Transverse colon (tissue), 4 donors: Measurements from ENCODE around the gene PPP1R37. TPM values are rescaled to one million over a fixed set of nuclear protein-coding genes. Genes with fewer than 3 reads are reported as not detected.

Experiments
- DNase-seq: peaks from one replicate; pipeline ENCODE4 v3.0.0-alpha.2; 2019
- H3K27ac ChIP-seq, 4 donors: fragments of 200-600 bp; sonication (generic); 2 replicates each; pipeline ENCODE4 v1.5.1; 2016 to 2018; ENCODE audit warnings: inconsistent platforms in 4 of 4
- H3K27me3 ChIP-seq: fragments of 200-600 bp; sonication (generic); 2 replicates; pipeline ENCODE4 v1.5.1; 2017; ENCODE audit warnings: inconsistent platforms
- H3K36me3 ChIP-seq, 4 donors: fragments of 200-600 bp; sonication (generic); 2 replicates each; pipeline ENCODE4 v1.5.1; 2017 to 2019; ENCODE audit warnings: inconsistent platforms in 4 of 4
- H3K4me1 ChIP-seq, 4 donors: fragments of 200-600 bp; sonication (generic); 2 replicates each; pipeline ENCODE4 v1.5.1; 2017 to 2020; ENCODE audit warnings: inconsistent platforms in 4 of 4
- H3K4me3 ChIP-seq, 4 donors: fragments of 200-600 bp; sonication (generic); 1 replicate in 1 of 4; 2 replicates in 3 of 4; pipeline versions ENCODE4 v1.5.1 to v1.6.1; 2017 to 2019; ENCODE audit warnings: inconsistent platforms in 4 of 4
- H3K9me3 ChIP-seq, 2 donors: fragments of 200-600 bp; sonication (generic); 2 replicates each; pipeline ENCODE4 v1.5.1; 2017 to 2019; ENCODE audit warnings: inconsistent platforms in 2 of 2
- EP300 ChIP-seq: sonication (generic); formaldehyde crosslinking; IDR thresholded peaks from one replicate; pipeline ENCODE4 v1.6.1; 2017; ENCODE audit warnings: antibody characterized with exemption, low read depth
- POLR2A ChIP-seq: fragments of 450-650 bp; IDR thresholded peaks from one replicate; pipeline ENCODE4 v1.6.1; 2016; ENCODE audit warnings: antibody characterized with exemption, mild to moderate bottlenecking, moderate library complexity
- POLR2AphosphoS5 ChIP-seq, 3 donors: sonication (generic); formaldehyde crosslinking; IDR thresholded peaks; one replicate each; pipeline ENCODE4 v1.6.1; 2016; ENCODE audit warnings: antibody characterized with exemption in 3 of 3
- WGBS, 2 donors: methylation state at CpG; one replicate each; pipeline ENCODE4 v1.1.5; 2018; ENCODE audit warnings: low coverage in 1 of 2; 5-methylcytosine and 5-hydroxymethylcytosine counted together
- in situ Hi-C, 4 donors: fragments of 200-750 bp; cut with MboI; loops; one replicate each; pipeline versions ENCODE4 v1.15.0 to v1.15.1; 2017; ENCODE audit warnings: low sequenced_read_pairs in 3 of 4, low pct_ligation_motif_present in 1 of 4, low pct_unique_long_range_greater_than_20kb in 1 of 4
- intact Hi-C: fragments of 100-400 bp; cut with DNase I; formaldehyde crosslinking; loops from one replicate; pipeline ENCODE4 v1.15.1; 2023; ENCODE audit warnings: low total_unique reads
- total RNA-seq, 4 donors: library from RNA; depleted of rRNA; stranded (reverse); fragments of >200 nt; gene quantifications; one replicate each; pipeline ENCODE4 v1.1.0, GENCODE V29; 2016
- TF ChIP-seq, protein P1 (sequence below), 5 experiments: fragments of 200-600 bp in 3 of 5; fragments of 450-650 bp in 2 of 5; sonication (generic) in 3 of 5; IDR thresholded peaks; 1 replicate in 2 of 5; 2 replicates in 3 of 5; pipeline ENCODE4 v1.5.1; 2016 to 2017; ENCODE audit warnings: antibody characterized with exemption in 5 of 5, inconsistent platforms in 3 of 5, mild to moderate bottlenecking in 2 of 5, moderate library complexity in 1 of 5

The PPP1R37 gene
- total RNA-seq, 4 donors from 2014 or later, result 31.1 to 92.5 (median 45.2) TPM

DNA sequence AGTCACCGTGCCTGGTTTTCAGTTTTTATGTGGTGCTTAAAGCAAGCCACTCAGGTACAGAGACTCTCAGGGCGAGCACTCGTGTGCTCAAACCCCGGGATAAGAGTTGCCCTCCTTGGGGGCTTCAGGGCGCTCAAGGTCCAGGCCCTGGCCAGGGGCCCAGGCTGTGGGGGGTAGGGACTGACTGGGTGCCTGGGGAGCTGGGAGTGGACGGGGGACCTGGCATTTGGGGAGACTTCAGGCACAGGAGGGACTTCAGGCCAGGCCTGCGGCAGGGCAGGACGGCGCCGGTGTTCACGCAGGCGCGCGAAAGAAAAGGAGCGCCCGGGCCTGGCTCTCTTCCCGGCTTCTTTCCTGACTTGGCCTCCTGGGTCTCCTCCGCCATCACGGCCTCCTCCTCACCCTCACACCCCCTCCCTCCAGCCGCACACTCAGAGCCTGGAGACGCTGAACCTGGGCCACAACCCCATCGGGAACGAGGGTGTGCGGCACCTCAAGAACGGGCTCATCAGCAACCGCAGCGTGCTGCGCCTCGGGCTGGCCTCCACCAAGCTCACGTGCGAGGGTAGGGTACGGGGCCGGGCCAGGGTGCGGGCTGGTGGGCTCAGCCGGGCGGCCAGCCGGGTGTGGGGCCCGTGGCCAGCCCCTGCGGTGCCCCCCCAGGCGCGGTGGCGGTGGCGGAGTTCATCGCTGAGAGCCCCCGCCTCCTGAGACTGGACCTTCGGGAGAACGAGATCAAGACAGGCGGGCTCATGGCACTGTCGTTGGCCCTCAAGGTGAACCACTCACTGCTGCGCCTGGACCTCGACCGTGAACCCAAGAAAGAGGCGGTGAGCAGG lies 51.7 kb downstream of the PPP1R37 start:
- no peak for DNase-seq
- H3K4me3 ChIP-seq, result no peak overlapping the region
- no peak for TF ChIP-seq POLR2AphosphoS5 (IDR thresholded peaks at IDR 0.05)
- TF ChIP-seq, protein P1, sequence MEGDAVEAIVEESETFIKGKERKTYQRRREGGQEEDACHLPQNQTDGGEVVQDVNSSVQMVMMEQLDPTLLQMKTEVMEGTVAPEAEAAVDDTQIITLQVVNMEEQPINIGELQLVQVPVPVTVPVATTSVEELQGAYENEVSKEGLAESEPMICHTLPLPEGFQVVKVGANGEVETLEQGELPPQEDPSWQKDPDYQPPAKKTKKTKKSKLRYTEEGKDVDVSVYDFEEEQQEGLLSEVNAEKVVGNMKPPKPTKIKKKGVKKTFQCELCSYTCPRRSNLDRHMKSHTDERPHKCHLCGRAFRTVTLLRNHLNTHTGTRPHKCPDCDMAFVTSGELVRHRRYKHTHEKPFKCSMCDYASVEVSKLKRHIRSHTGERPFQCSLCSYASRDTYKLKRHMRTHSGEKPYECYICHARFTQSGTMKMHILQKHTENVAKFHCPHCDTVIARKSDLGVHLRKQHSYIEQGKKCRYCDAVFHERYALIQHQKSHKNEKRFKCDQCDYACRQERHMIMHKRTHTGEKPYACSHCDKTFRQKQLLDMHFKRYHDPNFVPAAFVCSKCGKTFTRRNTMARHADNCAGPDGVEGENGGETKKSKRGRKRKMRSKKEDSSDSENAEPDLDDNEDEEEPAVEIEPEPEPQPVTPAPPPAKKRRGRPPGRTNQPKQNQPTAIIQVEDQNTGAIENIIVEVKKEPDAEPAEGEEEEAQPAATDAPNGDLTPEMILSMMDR (IDR thresholded peaks at IDR 0.05), result no peak
- no peak for TF ChIP-seq EP300
- no peak for TF ChIP-seq POLR2A
- H3K36me3 ChIP-seq, result peaks cover 0 to 20% (median 6%) of the 10 kb centered on the region in 4 donors
- H3K27ac ChIP-seq, result no peak overlapping the region
- WGBS, 2 donors, result 97% methylated on average over 52 of the region's 53 CpGs; no CpG with 5 or more reads in 1 of the 2 donors
- no peaks in the 10 kb centered on the region for H3K4me1 ChIP-seq
- no peaks in the 10 kb centered on the region for H3K9me3 ChIP-seq
- no peaks in the 10 kb centered on the region for H3K27me3 ChIP-seq
- in situ Hi-C loops (no loop called here), intact Hi-C loops (no loop called here)

DNA sequence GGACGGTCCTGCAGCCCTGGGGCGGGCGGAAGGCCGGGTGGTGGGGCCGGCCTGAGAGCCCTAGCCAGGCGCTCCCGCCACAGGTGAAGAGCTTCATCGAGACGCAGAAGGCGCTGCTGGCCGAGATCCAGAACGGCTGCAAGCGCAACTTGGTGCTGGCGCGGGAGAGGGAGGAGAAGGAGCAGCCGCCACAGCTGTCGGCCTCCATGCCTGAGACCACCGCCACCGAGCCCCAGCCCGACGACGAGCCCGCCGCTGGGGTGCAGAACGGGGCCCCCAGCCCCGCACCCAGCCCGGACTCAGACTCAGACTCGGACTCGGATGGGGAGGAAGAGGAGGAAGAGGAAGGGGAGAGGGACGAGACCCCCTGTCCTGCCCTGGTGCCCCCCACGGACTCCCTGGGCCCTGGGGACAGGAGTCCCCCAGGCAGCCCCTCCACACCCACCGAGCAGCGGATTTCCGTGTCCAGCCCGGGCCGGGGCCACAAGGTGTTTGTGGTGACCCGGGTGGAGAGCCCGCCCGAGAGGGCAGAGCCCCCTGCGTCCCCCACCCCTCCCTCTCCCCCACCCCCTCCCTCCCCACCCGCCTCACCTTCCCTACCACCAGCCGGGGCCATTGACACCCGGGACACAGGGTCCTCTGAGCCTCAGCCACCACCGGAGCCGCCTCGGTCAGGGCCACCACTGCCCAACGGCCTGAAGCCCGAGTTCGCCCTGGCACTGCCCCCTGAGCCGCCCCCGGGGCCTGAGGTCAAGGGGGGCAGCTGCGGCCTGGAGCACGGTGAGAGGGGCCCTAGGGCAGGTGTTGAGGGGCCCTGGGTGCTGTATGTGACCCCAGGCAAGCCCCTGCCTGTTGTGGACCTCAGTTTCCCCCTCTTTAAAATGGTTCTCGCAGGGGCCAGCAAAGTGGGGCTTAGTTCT lies 52.6 kb downstream of the PPP1R37 start:
- in situ Hi-C loops (no loop called here), intact Hi-C loops (no loop called here)
- no peak for DNase-seq
- H3K27ac ChIP-seq, result no peak overlapping the region
- 94% methylated on average over 45 of the region's 54 CpGs; no CpG with 5 or more reads in 1 of the 2 donors for WGBS, 2 donors
- no peak overlapping the region for H3K4me3 ChIP-seq
- TF ChIP-seq POLR2AphosphoS5 (IDR thresholded peaks at IDR 0.05), result no peak
- no peak for TF ChIP-seq EP300
- TF ChIP-seq, protein P1 (IDR thresholded peaks at IDR 0.05), result no peak
- TF ChIP-seq POLR2A, result no peak
- peaks cover 2% of the 10 kb centered on the region for H3K27me3 ChIP-seq
- H3K9me3 ChIP-seq, result no peaks in the 10 kb centered on the region
- no peaks in the 10 kb centered on the region for H3K4me1 ChIP-seq
- H3K36me3 ChIP-seq, result peaks cover 0 to 20% (median 6%) of the 10 kb centered on the region in 4 donors

DNA sequence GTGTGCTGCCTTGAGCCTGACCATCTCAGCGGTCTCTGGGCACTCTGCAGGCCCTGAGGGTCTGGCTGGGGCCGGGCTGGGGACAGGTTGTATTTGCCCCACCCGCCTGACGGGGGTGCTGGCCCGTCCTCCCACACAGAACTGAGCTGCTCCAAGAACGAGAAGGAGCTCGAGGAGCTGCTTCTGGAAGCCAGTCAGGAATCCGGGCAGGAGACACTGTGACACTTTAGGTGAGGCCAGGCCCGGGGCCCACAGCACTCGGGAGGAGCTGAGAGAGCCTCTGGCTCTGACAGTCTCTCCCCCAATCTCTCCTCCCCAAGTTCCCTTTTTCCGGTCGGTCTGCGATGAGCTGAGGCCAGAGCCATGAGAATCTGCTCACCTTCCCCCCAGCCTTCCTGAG lies 53.3 kb downstream of the PPP1R37 start:
- Histone ChIP-seq H3K27ac (no peak overlapping the region), H3K36me3 (peaks cover 0 to 20% (median 6%) of the 10 kb centered on the region in 4 donors), H3K9me3 (no peaks in the 10 kb centered on the region), H3K4me3 (no peak overlapping the region), H3K27me3 (peaks cover 9% of the 10 kb centered on the region), H3K4me1 (no peaks in the 10 kb centered on the region)
- intact Hi-C loops (no loop called here), in situ Hi-C loops (no loop called here)
- WGBS, 2 donors, result 83 to 93% methylated on average over 3 to 8 of the region's 13 CpGs
- no peak for DNase-seq
- TF ChIP-seq EP300, result no peak
- TF ChIP-seq, protein P1 (IDR thresholded peaks at IDR 0.05), result no peak
- TF ChIP-seq POLR2A, result no peak
- no peak for TF ChIP-seq POLR2AphosphoS5 (IDR thresholded peaks at IDR 0.05)

DNA sequence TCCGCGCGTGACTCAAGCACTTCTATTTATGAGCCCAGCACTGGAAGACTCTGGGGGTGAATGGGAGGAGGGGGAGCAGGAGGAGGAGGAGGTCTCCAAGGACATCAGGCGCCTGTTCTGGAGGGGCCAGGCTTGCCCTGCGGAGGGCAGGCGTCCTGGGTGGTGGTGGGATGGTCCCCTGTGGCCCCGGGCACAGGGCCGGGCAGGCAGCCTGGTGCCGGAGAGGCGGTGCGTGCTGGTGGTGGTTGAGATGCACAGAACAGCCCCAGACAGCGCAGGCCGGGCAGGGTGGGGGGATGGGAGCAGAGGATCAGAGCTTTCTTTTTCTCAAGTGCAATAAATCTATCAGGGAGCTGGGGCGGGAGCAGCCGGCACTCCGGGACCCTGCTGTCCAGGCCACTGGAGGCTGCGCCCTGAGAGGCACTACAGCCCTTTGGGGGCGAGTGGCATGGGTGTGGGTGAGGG lies 53.8 kb downstream of the PPP1R37 start:
- Histone ChIP-seq H3K36me3 (peaks cover 0 to 18% (median 6%) of the 10 kb centered on the region in 4 donors), H3K4me1 (peaks cover 0 to 4% (median 2%) of the 10 kb centered on the region in 4 donors), H3K9me3 (no peaks in the 10 kb centered on the region), H3K27me3 (peaks cover 15% of the 10 kb centered on the region), H3K4me3 (no peak overlapping the region), H3K27ac (no peak overlapping the region)
- intact Hi-C loops, result no loop called here
- no peak for TF ChIP-seq POLR2AphosphoS5 (IDR thresholded peaks at IDR 0.05)
- TF ChIP-seq POLR2A, result no peak
- TF ChIP-seq, protein P1 (IDR thresholded peaks at IDR 0.05), result no peak
- TF ChIP-seq EP300, result no peak
- no peak for DNase-seq
- 89% methylated on average over 18 of the region's 18 CpGs; no CpG with 5 or more reads in 1 of the 2 donors for WGBS, 2 donors
- in situ Hi-C loops, result no loop called here
